GM18861 (cell line): ENCODE results near the gene LINGO3.

ENCODE experiments used
- ATAC-seq: cut with Tn5 transposase; IDR thresholded peaks from one replicate; pipeline ENCODE4 v1.9.1; 2021; ENCODE audit not compliant: unreplicated experiment

LINGO3 gene

GRCh38 chr19:2306281-2306806, 1.6 kb downstream of the LINGO3 start:
- no peak for ATAC-seq

DNA sequence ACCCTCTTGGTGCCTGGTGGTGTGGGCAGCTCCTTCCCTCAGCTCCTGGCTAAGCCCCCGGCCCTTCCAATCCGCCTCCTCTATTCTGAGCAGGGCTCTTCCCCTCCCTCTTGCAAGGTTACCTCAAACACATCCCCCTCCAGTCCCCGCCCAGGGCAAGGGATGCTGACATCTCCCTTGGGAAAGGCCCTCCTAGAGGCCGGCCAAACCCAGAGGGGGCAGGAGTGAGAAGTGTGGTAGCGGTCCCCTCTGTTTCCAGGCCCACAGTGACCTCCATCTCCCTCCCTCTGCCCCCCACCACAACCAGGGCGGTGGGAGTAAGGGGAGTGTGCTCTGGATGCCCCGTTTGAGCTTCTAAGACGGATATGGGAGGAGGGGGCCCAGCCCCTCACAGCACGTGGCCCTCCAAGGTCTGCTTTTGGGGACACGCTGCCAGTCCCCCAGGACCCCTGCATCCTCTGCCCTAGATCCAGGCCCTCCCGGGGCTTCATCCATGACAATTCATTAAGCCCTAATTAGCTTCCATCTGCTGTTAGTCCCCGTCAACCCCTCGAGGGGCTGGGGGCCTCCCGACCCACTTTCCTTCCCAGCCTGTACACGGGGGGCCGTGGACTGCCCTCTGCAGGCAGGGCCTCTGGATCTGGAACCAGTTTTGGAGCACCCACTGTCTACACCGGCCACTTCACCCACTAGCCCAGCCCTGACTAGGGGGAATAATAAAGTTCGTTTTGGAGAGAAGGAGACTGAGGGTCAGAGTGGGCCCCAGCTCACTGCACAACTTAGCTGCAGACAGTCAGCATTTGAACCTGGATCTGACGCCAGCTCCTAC, 2.3 kb downstream of the LINGO3 start:
- ATAC-seq, result no peak

GRCh38 chr19:2303211-2303798, 4.6 kb downstream of the LINGO3 start:
- ATAC-seq, result no peak

DNA sequence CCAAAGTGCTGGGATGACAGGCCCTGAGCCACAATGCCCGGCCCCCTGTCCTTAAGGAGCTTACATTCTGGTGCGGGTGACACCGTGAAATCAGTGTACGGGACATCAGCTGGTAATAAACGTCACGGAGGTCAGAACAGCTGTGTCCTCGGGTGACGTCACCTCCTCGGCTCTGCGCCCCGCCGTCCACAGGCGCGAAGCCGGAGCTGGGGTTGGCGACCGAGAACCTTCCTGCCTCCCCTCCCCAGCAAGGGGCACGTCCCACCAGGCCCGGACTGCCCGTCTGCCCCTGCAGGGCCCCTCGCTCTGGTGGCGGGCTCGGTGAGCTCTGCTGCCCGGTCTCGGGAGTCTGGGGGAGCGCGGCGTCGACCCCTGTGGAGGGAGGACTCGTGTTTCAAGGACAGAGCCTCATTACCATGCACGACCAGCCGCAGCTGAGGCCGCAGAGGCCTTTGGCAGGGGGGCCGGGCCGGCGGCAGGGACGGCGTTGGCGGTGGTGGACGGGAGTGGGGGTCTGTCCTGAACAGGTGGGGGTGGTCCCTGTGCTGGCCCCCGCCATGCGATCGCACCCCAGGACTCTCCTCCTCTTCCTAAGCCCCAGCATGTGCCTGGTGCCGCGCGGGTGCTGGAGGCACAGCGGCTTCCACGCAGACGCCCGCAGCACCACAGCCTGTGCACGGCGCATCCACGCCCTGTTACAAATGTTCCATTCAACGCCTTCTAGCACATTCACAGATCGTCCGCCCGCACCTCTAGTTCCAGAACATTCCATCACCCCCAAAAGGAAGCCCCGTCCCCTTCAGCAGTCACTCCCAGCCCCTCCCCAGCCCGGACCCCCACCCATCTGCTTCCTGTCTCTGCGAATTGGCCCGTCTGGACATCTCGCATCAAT, 5.4 kb downstream of the LINGO3 start:
- ATAC-seq, result no peak

DNA sequence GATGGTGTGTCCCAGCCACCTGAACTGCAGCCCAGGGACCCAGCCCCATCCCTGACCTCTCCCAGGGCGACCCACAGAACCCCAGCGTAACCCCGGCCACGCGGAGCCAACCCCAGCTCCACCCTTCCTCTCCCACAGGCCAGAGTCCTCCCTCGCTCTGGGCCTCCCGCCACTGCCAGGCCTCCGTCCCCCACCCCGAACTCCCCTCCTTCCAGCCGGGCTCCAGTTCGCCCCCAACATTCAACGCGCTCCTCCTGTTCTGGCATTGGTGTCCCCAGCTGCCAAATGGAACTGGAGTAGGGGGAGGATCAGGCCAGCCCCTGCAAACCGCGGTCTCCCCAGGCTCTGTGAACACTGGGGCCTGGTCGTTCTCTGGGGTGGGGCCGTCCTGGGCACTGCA, 7.4 kb downstream of the LINGO3 start:
- no peak for ATAC-seq

GRCh38 chr19:2296141-2296540, 11.8 kb downstream of the LINGO3 start:
- no peak for ATAC-seq

DNA sequence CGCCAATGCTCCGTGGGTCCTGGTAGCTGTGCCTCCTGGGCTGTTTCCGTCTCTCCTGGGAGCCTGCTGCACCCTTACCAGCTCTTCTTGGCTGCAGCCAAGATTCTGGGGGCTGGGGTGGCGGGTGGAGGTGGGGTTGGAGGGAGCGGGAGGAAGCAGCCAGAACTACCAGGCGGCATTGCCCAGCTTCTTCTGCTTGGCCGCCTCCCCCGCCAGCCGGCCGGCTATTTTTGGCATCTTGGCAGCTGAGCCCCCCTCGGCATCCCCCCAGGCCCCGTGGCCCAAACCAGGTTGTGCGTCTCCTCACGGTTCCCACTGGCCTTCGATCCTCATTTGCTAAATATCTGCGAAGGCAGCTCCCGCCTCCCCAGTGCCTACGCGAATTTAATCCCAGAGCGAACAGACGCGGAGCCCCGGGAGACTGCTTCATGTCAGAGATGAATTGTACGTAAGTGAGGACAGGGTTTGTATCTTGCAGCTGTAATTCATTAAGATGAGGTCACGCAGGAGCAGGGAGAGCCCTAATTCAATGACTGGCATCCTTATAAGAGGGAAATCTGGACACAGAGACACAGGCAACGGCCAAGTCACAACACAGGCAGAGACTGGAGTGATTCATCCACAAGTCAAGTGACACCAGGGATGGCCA, 13.1 kb downstream of the LINGO3 start:
- no peak for ATAC-seq

DNA sequence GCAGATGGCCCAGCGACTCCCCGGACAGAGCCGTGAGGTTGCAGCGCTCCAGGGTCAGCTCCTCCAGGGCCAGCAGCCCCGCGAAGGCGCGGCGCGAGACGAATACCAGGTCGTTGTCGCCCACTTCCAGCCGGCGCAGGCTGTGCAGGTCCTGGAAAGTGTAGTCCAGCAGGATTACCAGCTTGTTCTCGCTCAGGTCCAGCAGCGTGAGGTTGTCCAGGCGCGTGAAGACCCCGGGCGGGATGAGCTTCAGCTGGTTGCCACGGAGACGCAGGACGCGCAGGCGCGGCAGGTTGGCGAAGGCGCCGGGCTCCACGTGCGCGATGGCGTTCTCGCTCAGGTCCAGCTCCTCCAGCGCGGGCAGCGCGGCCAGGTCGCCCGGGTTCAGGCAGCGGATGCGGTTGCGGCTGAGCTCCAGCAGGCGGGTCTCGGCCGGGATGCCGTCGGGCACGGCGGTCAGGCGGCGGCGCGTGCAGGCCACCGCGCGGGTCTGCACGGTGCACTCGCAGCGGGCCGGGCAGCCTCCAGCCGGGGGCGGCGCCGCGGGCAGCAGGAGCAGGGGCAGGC, 16.7 kb downstream of the LINGO3 start:
- ATAC-seq, result no peak

DNA sequence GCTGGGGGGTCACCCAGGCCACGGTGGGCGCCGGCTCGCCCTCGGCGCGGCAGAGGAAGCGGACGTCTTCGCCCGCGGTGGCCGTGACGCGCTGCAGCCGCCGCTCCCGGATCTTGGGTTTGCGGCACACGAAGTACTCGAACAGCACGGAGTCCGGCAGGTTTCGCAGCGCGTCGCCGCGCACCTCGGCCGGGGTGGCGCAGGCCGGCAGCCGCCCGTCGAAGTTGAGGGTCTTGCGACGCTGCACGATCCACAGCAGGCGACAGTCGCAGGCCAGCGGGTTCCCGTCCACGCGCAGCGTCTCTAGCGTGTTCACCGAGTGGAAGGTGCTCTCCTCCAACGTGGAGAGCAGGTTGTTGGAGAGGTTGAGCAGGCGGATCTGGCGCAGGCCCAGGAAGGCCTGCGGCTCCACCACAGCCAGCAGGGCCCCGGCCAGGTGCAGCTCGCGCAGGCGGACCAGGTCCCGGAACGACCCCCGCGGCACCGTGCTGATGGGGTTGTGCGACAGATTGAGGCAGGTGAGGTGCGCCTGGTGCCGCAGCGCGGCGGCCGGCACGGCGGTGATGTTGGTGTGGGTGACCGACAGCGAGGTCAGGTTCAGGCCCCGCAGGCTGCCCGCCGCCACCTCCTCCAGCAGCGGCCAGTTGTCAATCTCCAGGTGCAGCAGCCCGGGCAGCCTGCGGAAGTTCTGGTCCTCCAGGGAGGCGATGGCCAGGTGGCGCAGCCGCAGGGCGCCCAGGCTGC, 17.3 kb downstream of the LINGO3 start:
- ATAC-seq, result peak; percentile 17

DNA sequence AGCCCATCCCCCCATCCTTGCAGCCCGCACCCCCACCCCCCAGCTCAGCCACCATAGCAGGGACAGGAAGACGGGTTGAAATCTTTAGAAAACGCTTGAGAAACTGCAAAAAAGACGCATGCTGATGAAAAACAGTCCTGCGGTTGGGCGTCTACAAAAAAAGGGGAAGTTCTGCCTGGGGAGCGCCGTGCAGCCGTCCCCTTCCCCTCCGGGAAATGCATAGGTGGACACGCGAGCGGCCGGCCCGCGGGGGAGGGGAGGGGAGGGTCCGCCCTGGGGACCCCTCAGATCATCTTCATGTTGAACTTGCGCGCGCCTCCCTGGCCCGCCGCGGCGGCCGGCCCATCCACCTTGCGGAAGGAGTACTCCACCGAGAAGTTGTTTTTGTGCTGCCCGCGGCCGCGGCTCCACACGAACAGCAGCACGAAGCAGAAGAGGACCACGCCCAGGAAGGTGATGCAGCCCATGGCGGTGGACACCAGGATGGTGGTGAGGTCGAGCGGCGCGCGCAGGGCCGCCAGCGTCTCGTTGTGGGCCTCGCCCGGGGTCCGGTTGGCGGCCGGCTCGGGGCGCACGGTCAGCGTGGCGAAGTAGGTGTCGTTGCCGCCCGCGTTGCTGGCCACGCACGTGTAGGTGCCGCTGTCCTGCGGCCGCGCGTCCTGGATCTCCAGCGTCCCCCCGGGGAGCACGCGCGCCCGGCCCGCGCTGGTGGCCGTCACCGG, 18.1 kb downstream of the LINGO3 start:
- peak; percentile 36 for ATAC-seq

DNA sequence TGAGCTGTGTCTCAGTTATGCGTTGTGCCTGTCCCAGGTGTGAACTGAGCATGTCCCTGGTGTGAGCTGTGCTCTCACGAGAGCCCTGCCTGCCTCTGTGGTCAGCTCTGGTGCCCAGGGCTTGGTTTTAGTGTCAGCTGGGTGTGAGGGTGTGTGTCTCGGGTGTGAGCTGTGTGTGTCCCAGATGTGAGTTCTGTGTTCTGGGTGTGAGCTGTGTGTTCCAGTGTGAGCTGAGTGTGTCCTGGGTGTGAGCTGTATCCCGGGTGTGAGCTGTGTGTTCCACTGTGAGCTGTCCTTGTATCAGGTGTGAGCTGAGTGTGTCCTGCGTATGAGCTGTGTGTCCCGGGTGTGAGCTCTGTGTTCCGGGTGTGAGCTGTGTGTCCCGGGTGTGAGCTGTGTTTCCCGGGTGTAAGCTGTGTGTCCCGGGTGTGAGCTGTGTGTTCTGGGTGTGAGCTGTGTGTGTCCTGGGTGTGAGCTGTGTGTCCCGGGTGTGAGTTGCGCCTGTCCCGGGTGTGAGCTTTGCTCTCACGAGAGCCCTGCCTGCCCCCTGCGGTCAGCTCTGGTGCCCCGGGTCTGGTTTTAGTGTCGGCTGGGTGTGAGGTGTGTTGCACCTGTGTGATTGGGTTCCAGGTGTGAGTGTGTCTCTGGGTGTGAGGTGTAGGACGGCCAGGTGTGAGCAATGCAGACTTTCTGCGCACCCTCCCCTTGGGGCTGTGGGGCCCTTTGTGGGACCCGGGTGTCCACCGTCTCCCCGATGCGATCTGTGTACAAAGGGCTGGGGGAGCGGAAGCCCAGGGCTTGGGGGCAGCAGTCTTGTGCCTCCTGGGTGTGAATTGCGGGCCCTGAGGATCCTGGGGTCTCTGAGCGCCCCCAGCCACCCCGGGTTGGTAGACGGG, 18.9 kb downstream of the LINGO3 start:
- no peak for ATAC-seq

DNA sequence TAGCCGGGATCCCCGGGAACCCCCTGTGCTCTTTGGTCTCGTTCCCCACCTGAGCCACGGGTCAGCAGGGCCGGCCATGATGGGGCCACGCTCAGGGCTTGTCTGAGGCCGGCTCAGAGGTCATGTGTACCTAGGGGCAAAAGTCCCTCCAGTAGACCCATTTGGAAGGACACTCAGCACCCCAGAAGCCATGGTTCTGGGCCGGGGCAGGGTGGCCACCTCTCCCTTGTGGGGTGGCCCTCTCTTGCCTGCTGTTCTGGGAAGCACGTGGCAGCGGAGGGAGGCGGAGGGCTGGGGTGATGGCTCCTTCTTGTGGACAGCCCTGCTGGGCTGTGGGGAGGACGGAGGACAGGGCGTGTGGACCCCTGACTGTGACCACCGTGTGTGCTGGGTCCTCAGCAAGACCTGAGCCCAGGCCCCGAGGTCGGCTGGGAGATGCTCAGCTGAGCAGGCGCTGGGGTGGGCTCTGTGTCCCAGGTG, 19.6 kb downstream of the LINGO3 start:
- no peak for ATAC-seq

DNA sequence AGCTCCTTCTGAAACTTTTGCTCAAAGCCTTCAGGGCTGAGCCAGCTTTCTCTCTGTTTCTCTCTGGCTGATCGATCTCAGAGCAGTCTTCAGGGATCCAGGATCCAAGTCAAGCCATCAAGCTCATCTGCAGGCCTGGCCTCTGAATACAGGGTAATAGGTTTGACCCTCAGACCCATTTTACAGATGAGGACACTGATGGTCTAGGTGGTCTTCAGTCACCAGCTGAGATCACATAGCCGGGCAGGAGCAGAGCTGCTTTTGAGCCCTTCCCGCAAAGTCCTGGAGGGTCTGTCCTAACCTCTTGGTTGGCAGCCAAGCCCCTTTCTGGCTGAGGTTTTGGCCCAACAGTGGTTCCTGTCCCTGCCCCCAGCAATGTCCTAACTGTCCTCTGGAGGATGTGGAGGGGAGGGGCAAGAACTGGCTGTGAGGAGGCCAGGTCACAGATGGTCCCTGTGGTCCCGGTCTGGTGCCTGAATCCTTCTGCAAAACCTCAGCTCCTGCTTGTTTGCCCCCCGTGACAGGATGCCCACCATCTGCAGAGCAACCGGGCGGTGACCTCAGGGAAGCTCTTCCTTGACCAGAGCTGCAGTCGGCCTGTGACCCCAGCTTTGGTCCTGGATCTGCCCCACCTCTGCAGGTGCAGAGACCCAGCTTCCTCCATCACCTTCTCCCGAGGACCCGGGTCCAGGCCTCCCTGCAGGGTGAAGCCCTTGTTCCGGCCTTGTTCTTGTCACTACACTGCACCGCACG, 20.2 kb downstream of the LINGO3 start:
- no peak for ATAC-seq

- no peak for ATAC-seq
These were observed 21.4 kb downstream of the LINGO3 start for GRCh38 chr19:2286402-2287140.

- ATAC-seq, result no peak
These were observed 24.0 kb downstream of the LINGO3 start for GRCh38 chr19:2283835-2284507.

DNA sequence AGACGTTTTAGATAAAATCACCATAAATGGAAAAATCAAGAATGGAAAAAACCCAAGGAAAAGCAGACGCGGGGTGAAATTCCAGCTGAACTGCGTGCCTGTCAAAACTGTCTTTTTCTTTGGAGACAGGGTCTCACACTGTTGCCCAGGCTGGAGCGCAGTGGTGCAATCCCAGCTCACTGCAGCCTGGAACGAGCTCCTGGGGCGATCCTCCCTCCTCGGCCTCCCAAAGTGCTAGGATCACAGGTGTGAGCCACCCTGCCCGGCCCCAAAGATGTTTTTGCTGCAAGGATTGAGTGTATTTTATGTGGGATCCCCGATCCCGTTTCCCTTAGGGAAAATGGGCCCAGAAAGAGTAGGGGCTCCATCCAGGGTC, 25.1 kb downstream of the LINGO3 start:
- ATAC-seq, result no peak
